ENCODE results near the gene SUSD6.

- TF ChIP-seq CTCF (IDR thresholded peaks at IDR 0.05; ENCODE audit: low read depth, low read length) (no peak), EZH2phosphoT487 (IDR thresholded peaks at IDR 0.05; ENCODE audit: low read depth) (no peak)
Observed at GRCh38 chr14:69696204-69696527, 84.8 kb downstream of the SUSD6 start.

All from OCI-LY3 (cell line).